GM21717 (cell line): ENCODE measurements around the gene VWA7.
A peak's percentile ranks its signal among the peaks of the same experiment; 100 is the strongest.

Source experiments
- ATAC-seq: cut with Tn5 transposase; IDR thresholded peaks from one replicate; pipeline ENCODE4 v1.9.1; 2021; ENCODE audit warnings: mild to moderate bottlenecking, moderate library complexity; ENCODE audit not compliant: unreplicated experiment

VWA7 gene

GRCh38 chr6:31760790-31761189 is 16.3 kb downstream of the VWA7 start:
- ATAC-seq: no peak

- no peak for ATAC-seq
These were observed 18.8 kb downstream of the VWA7 start for GRCh38 chr6:31758281-31758680.

GRCh38 chr6:31752739-31753319 is 24.3 kb downstream of the VWA7 start:
- ATAC-seq: no peak

- ATAC-seq: no peak
These were observed 26.6 kb downstream of the VWA7 start for GRCh38 chr6:31750411-31751022.

GRCh38 chr6:31749301-31750036 is 27.7 kb downstream of the VWA7 start:
- ATAC-seq: no peak

GRCh38 chr6:31744422-31744821 is 32.7 kb downstream of the VWA7 start:
- ATAC-seq: no peak

GRCh38 chr6:31742894-31743293 is 34.2 kb downstream of the VWA7 start:
- no peak for ATAC-seq

GRCh38 chr6:31741815-31742214 is 35.3 kb downstream of the VWA7 start:
- no peak for ATAC-seq

GRCh38 chr6:31740397-31741223 is 36.5 kb downstream of the VWA7 start:
- peak; percentile 4 for ATAC-seq

- peak; percentile 55 for ATAC-seq
These were observed 37.3 kb downstream of the VWA7 start, which contains the start of gene MSH5 for GRCh38 chr6:31739639-31740396. TSS of gene MSH5 (plus strand) at chr6:31740005. CDS start at chr6:31740467, 462 bp downstream.

- ATAC-seq: no peak
These were observed 38.8 kb downstream of the VWA7 start for GRCh38 chr6:31737991-31738979.

GRCh38 chr6:31737315-31737990 is 39.7 kb downstream of the VWA7 start:
- ATAC-seq: no peak

- ATAC-seq: no peak
These were observed 40.3 kb downstream of the VWA7 start for GRCh38 chr6:31736768-31737314.

GRCh38 chr6:31736021-31736767 is 40.9 kb downstream of the VWA7 start, which contains the start of gene CLIC1:
TSS of gene CLIC1 (minus strand) at chr6:31736530. CDS start at chr6:31736300, 230 bp downstream.
- peak; percentile 24 for ATAC-seq

- no peak for ATAC-seq
These were observed 42.2 kb downstream of the VWA7 start for GRCh38 chr6:31734821-31735406.

- no peak for ATAC-seq
These were observed 42.8 kb downstream of the VWA7 start for GRCh38 chr6:31734247-31734820.

GRCh38 chr6:31733734-31734133 is 43.4 kb downstream of the VWA7 start:
- no peak for ATAC-seq
